Measurements from ENCODE around the gene ZNF883.

ZNF883 gene

DNA sequence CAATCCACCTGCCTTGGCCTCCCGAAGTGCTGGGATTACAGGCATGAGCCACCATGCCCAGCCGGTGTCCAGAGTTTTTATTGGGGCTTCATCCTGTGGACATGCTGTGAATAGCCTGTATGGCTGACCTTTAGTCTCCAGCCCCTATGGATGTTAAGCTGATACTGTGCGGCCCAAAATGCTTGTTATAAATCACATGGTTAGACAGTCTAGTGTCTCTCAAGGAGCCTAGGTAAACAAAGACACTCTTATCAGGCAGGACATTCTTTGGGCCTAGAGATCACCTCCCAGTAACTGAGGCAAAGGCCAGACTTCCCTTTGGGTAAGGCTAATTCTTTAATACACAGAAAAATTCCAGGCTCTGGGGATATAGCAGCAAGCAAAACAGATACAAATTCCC lies 99.4 kb downstream of the ZNF883 start:
- no peak overlapping the region for H3K4me3 ChIP-seq (ENCODE audit: low read depth, low read length)
- no peaks in the 10 kb centered on the region for H3K36me3 ChIP-seq
- H3K27me3 ChIP-seq: 0 out of 2 replicates have a peak, but pooled peaks cover 3% of the 10 kb centered on the region
- no peaks in the 10 kb centered on the region for H3K9me3 ChIP-seq
- TF ChIP-seq, protein P1, sequence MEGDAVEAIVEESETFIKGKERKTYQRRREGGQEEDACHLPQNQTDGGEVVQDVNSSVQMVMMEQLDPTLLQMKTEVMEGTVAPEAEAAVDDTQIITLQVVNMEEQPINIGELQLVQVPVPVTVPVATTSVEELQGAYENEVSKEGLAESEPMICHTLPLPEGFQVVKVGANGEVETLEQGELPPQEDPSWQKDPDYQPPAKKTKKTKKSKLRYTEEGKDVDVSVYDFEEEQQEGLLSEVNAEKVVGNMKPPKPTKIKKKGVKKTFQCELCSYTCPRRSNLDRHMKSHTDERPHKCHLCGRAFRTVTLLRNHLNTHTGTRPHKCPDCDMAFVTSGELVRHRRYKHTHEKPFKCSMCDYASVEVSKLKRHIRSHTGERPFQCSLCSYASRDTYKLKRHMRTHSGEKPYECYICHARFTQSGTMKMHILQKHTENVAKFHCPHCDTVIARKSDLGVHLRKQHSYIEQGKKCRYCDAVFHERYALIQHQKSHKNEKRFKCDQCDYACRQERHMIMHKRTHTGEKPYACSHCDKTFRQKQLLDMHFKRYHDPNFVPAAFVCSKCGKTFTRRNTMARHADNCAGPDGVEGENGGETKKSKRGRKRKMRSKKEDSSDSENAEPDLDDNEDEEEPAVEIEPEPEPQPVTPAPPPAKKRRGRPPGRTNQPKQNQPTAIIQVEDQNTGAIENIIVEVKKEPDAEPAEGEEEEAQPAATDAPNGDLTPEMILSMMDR (IDR thresholded peaks at IDR 0.05; ENCODE audit: low read depth, low read length): no peak
- DNase-seq: no peak
- no peaks in the 10 kb centered on the region for H3K4me1 ChIP-seq

DNA sequence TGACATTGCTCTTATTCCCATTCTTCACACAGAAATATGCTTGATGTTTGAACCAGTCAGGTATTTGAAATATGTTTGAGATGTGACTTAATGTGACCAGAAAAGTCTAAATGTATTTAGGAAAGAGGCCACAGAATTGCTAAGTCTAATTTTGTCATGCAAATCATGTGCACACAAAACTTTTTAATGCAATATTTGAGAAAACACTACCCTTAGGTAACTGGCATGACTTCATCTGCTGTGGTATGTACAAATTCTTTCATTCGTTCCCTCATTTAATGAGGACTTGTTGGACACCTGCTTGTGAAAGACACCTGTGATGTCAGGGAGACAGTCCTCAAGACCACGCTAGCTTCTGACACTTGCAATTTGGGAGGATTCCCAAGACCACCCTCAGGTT lies 100.3 kb downstream of the ZNF883 start:
- no peaks in the 10 kb centered on the region for H3K4me1 ChIP-seq
- H3K9me3 ChIP-seq: no peaks in the 10 kb centered on the region
- no peak overlapping the region for H3K4me3 ChIP-seq (ENCODE audit: low read depth, low read length)
- H3K27me3 ChIP-seq: 0 out of 2 replicates have a peak, but pooled peaks cover 3% of the 10 kb centered on the region
- no peaks in the 10 kb centered on the region for H3K36me3 ChIP-seq
- DNase-seq: no peak
- TF ChIP-seq, protein P1 (IDR thresholded peaks at IDR 0.05; ENCODE audit: low read depth, low read length): no peak
